Measurements from ENCODE around the gene AKAP13.
"Not testable (repeated sequence)": the region's sequence is repeated elsewhere in the genome, so short reads cannot be mapped to it uniquely, and the experiment has no call there.

The AKAP13 gene

GRCh38 chr15:85636351-85636750 is 255.9 kb downstream of the AKAP13 start:
- no peak for DNase-seq

GRCh38 chr15:85639752-85640381 is 259.5 kb downstream of the AKAP13 start:
- no peak for DNase-seq

- DNase-seq: no peak
Observed at GRCh38 chr15:85642065-85642692, 261.8 kb downstream of the AKAP13 start.

GRCh38 chr15:85642693-85643066 is 262.3 kb downstream of the AKAP13 start:
- DNase-seq: no peak

- DNase-seq: no peak
Observed at GRCh38 chr15:85646538-85647091, 266.2 kb downstream of the AKAP13 start.

- no peak for DNase-seq
Observed at GRCh38 chr15:85649372-85649771, 269.0 kb downstream of the AKAP13 start.

GRCh38 chr15:85651548-85651947 is 271.1 kb downstream of the AKAP13 start:
- DNase-seq: no peak

- no peak for DNase-seq
Observed at GRCh38 chr15:85652457-85652856, 272.1 kb downstream of the AKAP13 start.

- no peak for DNase-seq
Observed at GRCh38 chr15:85657132-85657531, 276.7 kb downstream of the AKAP13 start.

GRCh38 chr15:85658816-85659215 is 278.4 kb downstream of the AKAP13 start:
- DNase-seq: no peak

GRCh38 chr15:85661859-85662258 is 281.5 kb downstream of the AKAP13 start:
- DNase-seq: no peak

GRCh38 chr15:85665677-85666076 is 285.3 kb downstream of the AKAP13 start:
- not testable (repeated sequence) for DNase-seq

GRCh38 chr15:85667491-85668424 is 287.4 kb downstream of the AKAP13 start:
- no peak for DNase-seq

- no peak for DNase-seq
Observed at GRCh38 chr15:85671156-85671555, 290.8 kb downstream of the AKAP13 start.

GRCh38 chr15:85672332-85673084 is 292.1 kb downstream of the AKAP13 start:
- DNase-seq: no peak

GRCh38 chr15:85673326-85673725 is 292.9 kb downstream of the AKAP13 start:
- DNase-seq: no peak

- no peak for DNase-seq
Observed at GRCh38 chr15:85676342-85677098, 296.1 kb downstream of the AKAP13 start.

GRCh38 chr15:85679231-85679630 is 298.8 kb downstream of the AKAP13 start:
- no peak for DNase-seq

GRCh38 chr15:85681386-85681785 is 301.0 kb downstream of the AKAP13 start:
- DNase-seq: no peak

- no peak for DNase-seq
Observed at GRCh38 chr15:85684174-85684710, 303.8 kb downstream of the AKAP13 start.

- no peak for DNase-seq
Observed at GRCh38 chr15:85685356-85685755, 305.0 kb downstream of the AKAP13 start.

- DNase-seq: no peak
Observed at GRCh38 chr15:85687329-85687728, 306.9 kb downstream of the AKAP13 start.

All from NCI-H187 (cell line).